Stimulated activated CD8-positive, alpha-beta memory T cell treated with anti-CD3 and anti-CD28 coated beads, Interleukin-2, amount 100 ng/mL, for 1 hour (primary cell): ENCODE results near the gene ABCD3.

ENCODE experiments used
- DNase-seq, 2 donors: peaks; one replicate each; pipeline ENCODE4 v3.0.0-alpha.2; 2020; ENCODE audit warnings: low read depth in 2 of 2

ABCD3 gene

DNA sequence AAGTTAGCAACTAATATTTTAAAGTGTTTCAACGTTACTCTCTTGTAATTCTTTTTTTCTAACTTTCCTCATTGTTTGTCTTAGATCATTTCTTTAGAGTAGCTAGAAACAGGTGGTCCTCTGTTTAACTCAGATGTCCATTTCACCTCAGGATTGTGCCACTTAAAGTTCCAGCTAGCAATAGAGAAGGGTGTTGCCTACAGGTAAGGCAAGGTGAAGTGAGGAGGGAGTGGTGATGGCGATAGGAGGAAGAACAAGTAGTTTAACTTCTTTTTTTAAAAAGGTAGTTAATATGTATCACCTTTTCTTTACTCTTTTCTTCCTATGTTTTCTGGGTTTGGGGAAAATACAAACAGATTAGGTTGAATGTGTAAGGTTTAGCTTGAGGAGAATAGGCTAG, 44.4 kb downstream of the ABCD3 start:
- no peak for DNase-seq

- no peak for DNase-seq
Observed at GRCh38 chr1:94463056-94463764, 45.0 kb downstream of the ABCD3 start.

DNA sequence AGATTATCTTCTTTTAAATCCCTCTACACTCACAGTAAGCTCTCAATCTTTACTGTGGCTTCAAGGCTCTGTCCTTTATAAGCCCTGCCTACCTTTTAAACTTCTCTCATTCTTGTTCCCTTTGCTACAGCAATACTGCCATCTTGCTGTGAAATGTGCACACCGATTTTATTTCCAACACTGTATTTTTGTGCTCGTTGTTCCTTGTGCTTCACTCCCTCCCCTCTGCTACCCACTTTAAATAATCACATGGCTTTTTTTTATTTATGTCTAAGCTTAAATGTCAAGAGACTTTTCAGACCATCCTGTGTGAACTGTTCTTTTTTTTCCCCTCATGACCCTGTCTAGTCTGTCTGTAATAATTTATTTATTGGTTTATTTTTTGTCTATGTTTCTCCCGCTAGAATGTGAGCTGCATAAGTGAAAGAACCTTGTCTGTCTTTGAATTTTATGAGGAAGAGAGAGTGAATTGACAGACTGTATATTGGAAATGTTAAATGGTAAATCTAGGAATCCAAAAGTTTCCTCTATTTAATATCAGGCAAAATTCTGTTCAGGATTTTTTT, 45.7 kb downstream of the ABCD3 start:
- DNase-seq, result no peak

DNA sequence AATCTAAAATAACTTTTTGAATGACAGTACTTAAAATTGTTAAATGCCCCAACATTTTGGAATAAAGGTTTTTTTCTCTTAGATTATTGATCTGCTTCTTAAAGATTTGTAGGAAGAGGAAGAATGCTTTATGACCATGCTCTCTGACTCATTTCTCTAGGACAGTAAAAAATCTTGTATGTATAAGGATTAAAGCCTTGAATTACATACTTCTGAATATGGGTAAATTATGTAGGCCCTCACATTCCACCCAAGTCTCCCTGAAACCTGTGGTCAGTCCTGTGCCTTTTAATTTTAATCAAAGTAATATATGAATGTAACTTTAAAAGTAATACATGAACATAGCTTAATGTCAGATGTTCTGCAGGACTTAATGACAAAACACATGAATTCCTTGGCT, 50.5 kb downstream of the ABCD3 start:
- no peak for DNase-seq

- DNase-seq, result no peak
Observed at GRCh38 chr1:94471271-94471670, 53.1 kb downstream of the ABCD3 start.

DNA sequence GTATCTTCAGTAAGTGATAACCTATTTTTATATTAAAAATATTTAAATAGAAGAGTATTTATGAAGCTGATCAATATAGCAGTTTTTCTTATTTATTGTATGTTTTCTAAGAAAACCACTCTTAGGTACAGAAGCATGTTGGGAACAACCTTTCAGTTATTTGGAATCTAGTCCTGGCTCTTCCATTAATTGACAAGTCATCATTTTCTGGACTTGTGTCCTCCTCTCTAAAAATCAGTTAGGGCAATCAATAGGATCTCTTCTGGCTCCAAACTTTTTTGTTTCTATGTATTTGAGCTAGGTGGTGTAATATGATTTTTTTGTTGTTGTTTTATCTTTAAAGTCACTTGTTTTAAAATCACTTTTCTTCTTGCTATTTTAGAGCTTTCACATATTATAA, 57.0 kb downstream of the ABCD3 start:
- DNase-seq, result no peak

DNA sequence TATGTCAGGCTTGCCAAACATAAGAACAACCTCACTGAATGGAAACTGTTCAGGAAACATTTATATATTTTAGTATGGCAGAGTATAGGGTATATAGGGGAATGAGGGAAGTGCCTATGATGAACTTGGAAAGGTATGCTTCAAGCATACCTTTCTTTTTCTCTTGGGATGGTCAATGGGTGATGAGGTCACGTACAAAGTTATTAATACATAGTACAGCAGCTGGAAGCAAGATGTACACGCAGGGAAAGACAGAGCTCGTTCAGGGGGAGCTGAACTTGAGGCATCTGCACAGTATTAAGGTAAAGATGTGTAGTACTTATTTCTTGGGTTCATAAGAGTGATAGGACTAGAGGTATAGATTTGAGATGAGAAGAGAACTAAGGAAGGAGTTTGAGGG, 61.5 kb downstream of the ABCD3 start:
- DNase-seq, result no peak

DNA sequence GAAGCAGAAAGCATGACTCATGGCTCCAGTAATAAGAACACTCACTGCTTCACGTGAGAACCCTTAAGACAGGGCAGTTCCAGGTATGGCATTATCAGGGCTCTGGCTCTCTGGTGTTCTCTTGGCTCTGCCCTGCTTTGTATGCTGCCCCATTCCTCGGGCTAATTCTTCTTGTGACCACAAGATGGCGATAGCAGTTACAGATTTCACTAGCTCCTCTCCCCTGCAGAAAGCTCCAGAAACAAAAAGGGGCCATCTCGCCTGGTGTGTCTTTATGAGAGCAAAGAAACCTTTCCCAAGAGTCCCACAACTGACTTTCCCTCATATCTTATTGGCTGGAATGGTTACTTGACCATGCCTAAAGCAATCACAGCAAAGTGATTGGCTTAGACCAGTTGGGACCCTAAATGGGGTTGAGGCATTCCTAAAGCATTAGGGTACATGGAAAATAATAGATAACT, 63.3 kb downstream of the ABCD3 start:
- no peak for DNase-seq

- DNase-seq, result no peak
Observed at GRCh38 chr1:94486990-94487389, 68.8 kb downstream of the ABCD3 start.

- no peak for DNase-seq
Observed at GRCh38 chr1:94490556-94490955, 72.4 kb downstream of the ABCD3 start.

- no peak for DNase-seq
Observed at GRCh38 chr1:94496076-94496755, 78.0 kb downstream of the ABCD3 start.

GRCh38 chr1:94501426-94501825, 83.2 kb downstream of the ABCD3 start:
- DNase-seq, result no peak

GRCh38 chr1:94501935-94502334, 83.7 kb downstream of the ABCD3 start:
- no peak for DNase-seq

GRCh38 chr1:94503153-94503552, 85.0 kb downstream of the ABCD3 start:
- DNase-seq, result no peak

- no peak for DNase-seq
Observed at GRCh38 chr1:94504601-94505000, 86.4 kb downstream of the ABCD3 start.

DNA sequence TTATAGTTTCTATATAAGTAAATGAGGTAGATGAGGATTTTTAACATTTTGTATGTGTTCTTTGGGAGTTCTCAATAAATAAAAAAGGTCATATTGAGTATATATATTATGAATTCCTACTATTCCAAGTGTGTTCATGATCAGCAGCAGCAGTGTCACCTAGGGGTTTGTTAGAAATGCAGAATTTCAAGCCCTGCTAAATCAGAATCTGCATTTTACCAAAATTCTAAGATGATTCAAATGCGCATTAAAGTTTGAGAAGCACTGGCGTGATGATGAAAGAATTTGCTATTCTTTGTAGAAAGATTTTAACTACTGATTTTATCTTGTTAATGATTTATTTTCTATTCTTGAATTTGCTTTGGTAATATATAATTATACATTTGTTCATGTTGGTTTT, 94.6 kb downstream of the ABCD3 start:
- no peak for DNase-seq

- DNase-seq, result no peak
Observed at GRCh38 chr1:94514095-94514727, 96.0 kb downstream of the ABCD3 start.

- no peak for DNase-seq
Observed at GRCh38 chr1:94515296-94515947, 97.2 kb downstream of the ABCD3 start.

GRCh38 chr1:94519351-94519750, 101.2 kb downstream of the ABCD3 start:
- DNase-seq, result no peak

- DNase-seq, result no peak
Observed at GRCh38 chr1:94522304-94522703, 104.1 kb downstream of the ABCD3 start.

DNA sequence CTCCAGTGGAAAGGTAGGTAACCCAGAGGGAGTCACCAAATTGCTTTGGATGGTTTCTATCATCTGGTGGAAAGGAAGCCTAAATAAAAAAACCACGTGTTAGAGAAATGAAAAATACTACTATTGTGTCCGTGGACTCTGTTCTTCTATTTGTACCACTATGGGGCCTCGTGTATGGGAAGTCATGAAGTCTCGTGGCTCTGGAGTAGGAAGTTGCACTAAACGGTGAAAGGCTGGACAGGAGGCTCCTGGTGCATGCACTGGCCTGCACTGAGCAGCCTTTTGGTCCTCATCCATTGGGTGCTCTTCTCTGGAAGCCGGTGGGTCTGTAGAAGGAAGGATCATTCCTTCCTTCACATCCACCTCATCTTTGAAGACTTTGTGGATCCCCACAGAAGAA, 106.3 kb downstream of the ABCD3 start:
- DNase-seq, result no peak
